Panc1 (cell line): ENCODE data around the gene TMEM101.

ENCODE experiments used
- CTCF ChIP-seq: fragments of 450-650 bp; IDR thresholded peaks from 2 replicates; pipeline ENCODE4 v1.5.1; 2017; ENCODE audit warnings: mild to moderate bottlenecking
- SIN3A ChIP-seq: IDR thresholded peaks from 2 replicates; pipeline ENCODE4 v1.6.1; 2012; ENCODE audit warnings: low read depth, mild to moderate bottlenecking, low read length, moderate library complexity, borderline replicate concordance; ENCODE audit not compliant: insufficient read depth
- TCF7L2 ChIP-seq: IDR thresholded peaks from 2 replicates; pipeline ENCODE4 v1.6.1; 2011; ENCODE audit warnings: mild to moderate bottlenecking, low read depth, low read length, inconsistent platforms

- TF ChIP-seq CTCF, result no peak
- no peak for TF ChIP-seq TCF7L2
- no peak for TF ChIP-seq SIN3A
These were observed 10.5 kb downstream of the TMEM101 start, which contains the start of gene NAGS for GRCh38 chr17:44004077-44004760.
